ENCODE data around the gene KLHDC4.

- no peak for TF ChIP-seq CTCF (IDR thresholded peaks at IDR 0.05)
- no peak for TF ChIP-seq POLR2A (IDR thresholded peaks at IDR 0.05)
Observed at GRCh38 chr16:87733190-87733589, 32.6 kb downstream of the KLHDC4 start.
